HepG2 (cell line): ENCODE measurements around the gene ZNF425. TPM values are rescaled to one million over a fixed set of nuclear protein-coding genes. Genes with fewer than 3 reads are reported as not detected.

ENCODE experiments used
- ARNT ChIP-seq: fragments of 450-650 bp; IDR thresholded peaks from 2 replicates; pipeline ENCODE4 v1.6.1; 2017
- CC2D1A ChIP-seq: sonication (generic); formaldehyde crosslinking; IDR thresholded peaks from 2 replicates; pipeline ENCODE4 v1.8.1; 2023; ENCODE audit warnings: mild to moderate bottlenecking, missing genetic modification reagents
- CCDC6 ChIP-seq: sonication (generic); formaldehyde crosslinking; IDR thresholded peaks from 2 replicates; pipeline ENCODE4 v1.8.1; 2022; ENCODE audit warnings: mild to moderate bottlenecking, missing genetic modification reagents, moderate library complexity
- HMGA1 ChIP-seq: sonication (generic); formaldehyde crosslinking; conservative IDR thresholded peaks from 2 replicates; pipeline ENCODE4 v1.4.0; 2020; ENCODE audit warnings: missing genetic modification reagents
- NFATC3 ChIP-seq: sonication (generic); formaldehyde crosslinking; IDR thresholded peaks from 2 replicates; pipeline ENCODE4 v1.5.1; 2020; ENCODE audit warnings: mild to moderate bottlenecking, missing genetic modification reagents
- PAWR ChIP-seq: sonication (generic); formaldehyde crosslinking; IDR thresholded peaks from 2 replicates; pipeline ENCODE4 v1.4.0; 2020; ENCODE audit warnings: missing genetic modification reagents, mild to moderate bottlenecking, borderline replicate concordance
- PITX1 ChIP-seq: sonication (generic); formaldehyde crosslinking; IDR thresholded peaks from 2 replicates; pipeline ENCODE4 v1.5.1; 2020; ENCODE audit warnings: mild to moderate bottlenecking, missing genetic modification reagents
- PLSCR1 ChIP-seq: sonication (generic); formaldehyde crosslinking; IDR thresholded peaks from 2 replicates; pipeline ENCODE4 v1.5.0; 2020; ENCODE audit warnings: missing genetic modification reagents, mild to moderate bottlenecking, borderline replicate concordance
- REST ChIP-seq, 2 experiments: IDR thresholded peaks; 2 replicates each; pipeline ENCODE4 v1.6.1; 2011 to 2012; ENCODE audit warnings: low read length in 2 of 2, borderline replicate concordance in 1 of 2, low read depth in 1 of 2, mild to moderate bottlenecking in 1 of 2, moderate library complexity in 1 of 2
- SNAI1 ChIP-seq: sonication (generic); formaldehyde crosslinking; IDR thresholded peaks from 2 replicates; pipeline ENCODE4 v1.5.0; 2020; ENCODE audit warnings: mild to moderate bottlenecking, missing genetic modification reagents, borderline replicate concordance
- SP140L ChIP-seq: sonication (generic); formaldehyde crosslinking; IDR thresholded peaks from 2 replicates; pipeline ENCODE4 v1.4.0; 2020; ENCODE audit warnings: missing genetic modification reagents, borderline replicate concordance
- THAP8 ChIP-seq: sonication (generic); formaldehyde crosslinking; IDR thresholded peaks from 2 replicates; pipeline ENCODE4 v1.5.1; 2020; ENCODE audit warnings: missing genetic modification reagents, mild to moderate bottlenecking, borderline replicate concordance
- U2AF2 ChIP-seq: fragments of 200-400 bp; formaldehyde crosslinking; IDR thresholded peaks from 2 replicates; pipeline ENCODE4 v1.6.1; 2017; ENCODE audit warnings: low read depth, mild to moderate bottlenecking, low read length
- ZBTB1 ChIP-seq: sonication (generic); formaldehyde crosslinking; IDR thresholded peaks from 2 replicates; pipeline ENCODE4 v1.4.0; 2020; ENCODE audit warnings: missing genetic modification reagents, borderline replicate concordance
- ZNF253 ChIP-seq: sonication (generic); formaldehyde crosslinking; IDR thresholded peaks from 2 replicates; pipeline ENCODE4 v1.8.0; 2022; ENCODE audit warnings: mild to moderate bottlenecking, missing genetic modification reagents, borderline replicate concordance
- ZNF33A ChIP-seq: sonication (generic); formaldehyde crosslinking; IDR thresholded peaks from 2 replicates; pipeline ENCODE4 v1.5.1; 2020; ENCODE audit warnings: missing genetic modification reagents, mild to moderate bottlenecking, moderate library complexity, borderline replicate concordance
- ZNF446 ChIP-seq: sonication (generic); formaldehyde crosslinking; IDR thresholded peaks from 2 replicates; pipeline ENCODE4 v1.5.0; 2020; ENCODE audit warnings: mild to moderate bottlenecking, missing genetic modification reagents
- ZNF567 ChIP-seq: sonication (generic); formaldehyde crosslinking; IDR thresholded peaks from 2 replicates; pipeline ENCODE4 v1.8.1; 2023; ENCODE audit warnings: mild to moderate bottlenecking, missing genetic modification reagents, borderline replicate concordance
- ZNF577 ChIP-seq: sonication (generic); formaldehyde crosslinking; IDR thresholded peaks from 2 replicates; pipeline ENCODE4 v1.4.0; 2020; ENCODE audit warnings: mild to moderate bottlenecking, low read depth, missing genetic modification reagents, borderline replicate concordance
- ZNF616 ChIP-seq: sonication (generic); formaldehyde crosslinking; IDR thresholded peaks from 2 replicates; pipeline ENCODE4 v1.5.0; 2020; ENCODE audit warnings: low read depth, mild to moderate bottlenecking, missing genetic modification reagents
- ZNF629 ChIP-seq: sonication (generic); formaldehyde crosslinking; conservative IDR thresholded peaks from 2 replicates; pipeline ENCODE4 v1.5.0; 2020; ENCODE audit warnings: missing genetic modification reagents
- ZNF790 ChIP-seq: sonication (generic); formaldehyde crosslinking; IDR thresholded peaks from 2 replicates; pipeline ENCODE4 v1.8.0; 2022; ENCODE audit warnings: missing genetic modification reagents, mild to moderate bottlenecking, borderline replicate concordance
- ZSCAN29 ChIP-seq: sonication (generic); formaldehyde crosslinking; conservative IDR thresholded peaks from 2 replicates; pipeline ENCODE4 v1.4.0; 2020; ENCODE audit warnings: mild to moderate bottlenecking, missing genetic modification reagents
- polyA plus RNA-seq, 8 experiments: library from polyadenylated mRNA; depleted of rRNA in 3 of 8; stranded (reverse) in 7 of 8; unstranded in 1 of 8; fragments of >200 nt; fragmentation: Illumina TruSeq in 4 of 8; extraction: Trizol in 4 of 8; gene quantifications; 2 replicates each; pipeline versions ENCODE4 v1.2.1 to v1.2.3, GENCODE V29; 2011 to 2016; ENCODE audit warnings: low read depth in 4 of 8, missing spikeins in 1 of 8, mixed read lengths in 1 of 8; ENCODE audit not compliant: insufficient read depth in 1 of 8
- total RNA-seq, 5 experiments: library from RNA; depleted of rRNA; stranded (reverse); fragments of >200 nt; fragmentation: Illumina TruSeq; extraction: Trizol; gene quantifications; 2 replicates each; pipeline ENCODE4 v1.2.3, GENCODE V29; 2016; ENCODE audit warnings: low read depth in 1 of 5
- TF ChIP-seq, protein P1 (sequence below): IDR thresholded peaks from 2 replicates; pipeline ENCODE4 v1.6.1; 2016; ENCODE audit warnings: missing genetic modification reagents, missing compliant biosample characterization
- TF ChIP-seq, protein P2 (sequence below): sonication (generic); formaldehyde crosslinking; IDR thresholded peaks from 2 replicates; pipeline ENCODE4 v1.4.0; 2020; ENCODE audit warnings: mild to moderate bottlenecking, missing genetic modification reagents

Gene ZNF425
- total and polyA plus RNA-seq, 2 of the 13 experiments (the other 11 are each of a cell fraction or from before 2014, with no cell fraction given): 0.51 to 1.1 TPM

DNA sequence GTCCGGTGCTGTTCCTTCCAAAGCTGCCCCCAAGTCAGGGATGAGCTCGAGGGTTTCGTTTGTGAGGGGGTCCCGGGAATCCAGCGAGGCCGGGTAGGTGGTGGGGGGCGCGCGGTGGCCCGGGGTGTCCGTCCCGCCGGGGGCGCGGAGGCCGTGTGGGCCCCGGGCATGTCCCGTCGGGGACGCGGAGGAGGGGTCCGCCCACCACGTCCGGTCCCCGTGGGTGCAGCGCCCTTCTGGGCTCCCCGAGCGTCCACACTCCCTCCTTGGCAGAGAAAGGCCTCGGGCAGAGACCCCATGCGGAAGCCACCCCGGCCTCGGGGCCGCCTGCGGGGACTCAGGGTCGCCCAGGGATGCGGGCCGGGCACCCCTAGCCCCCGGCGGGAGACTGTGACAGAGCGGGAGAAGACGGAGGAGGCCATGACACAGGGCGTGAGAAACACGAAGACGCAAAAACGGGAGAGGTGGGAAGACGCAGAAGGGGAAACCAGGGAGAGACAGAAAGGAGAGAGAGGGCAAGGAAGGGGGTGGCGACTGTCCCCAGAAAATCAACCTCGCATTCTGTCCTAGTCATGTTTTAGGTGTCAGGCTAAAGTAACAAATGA, 640 bp upstream of the ZNF425 start (continued):
- TF ChIP-seq PLSCR1 (no peak; the same call in 1 of the 2 replicates), ZNF253 (CRISPR knock-in tag) (no peak), CC2D1A (CRISPR knock-in tag) (no peak), ZNF33A (no peak), PAWR (CRISPR knock-in tag) (no peak), CCDC6 (CRISPR knock-in tag) (no peak), ARNT (no peak), ZNF567 (CRISPR knock-in tag) (no peak), SNAI1 (CRISPR knock-in tag) (no peak), PITX1 (CRISPR knock-in tag) (no peak), ZNF577 (CRISPR knock-in tag) (no peak), HMGA1 (no peak), ZNF629 (CRISPR knock-in tag) (no peak), ZBTB1 (CRISPR knock-in tag) (no peak), ZSCAN29 (CRISPR knock-in tag) (no peak), ZNF446 (CRISPR knock-in tag) (no peak), REST (IDR thresholded peaks at IDR 0.05; ENCODE audit: borderline replicate concordance in 1 of 2, low read depth in 1 of 2, low read length in 2 of 2) (no peak), U2AF2 (no peak), ZNF790 (CRISPR knock-in tag) (no peak; the same call in 1 of the 2 replicates), THAP8 (no peak), ZNF616 (no peak), NFATC3 (CRISPR knock-in tag) (no peak), SP140L (CRISPR knock-in tag) (no peak)
- TF ChIP-seq, protein P1, sequence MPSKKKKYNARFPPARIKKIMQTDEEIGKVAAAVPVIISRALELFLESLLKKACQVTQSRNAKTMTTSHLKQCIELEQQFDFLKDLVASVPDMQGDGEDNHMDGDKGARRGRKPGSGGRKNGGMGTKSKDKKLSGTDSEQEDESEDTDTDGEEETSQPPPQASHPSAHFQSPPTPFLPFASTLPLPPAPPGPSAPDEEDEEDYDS (CRISPR knock-in tag): no peak
- TF ChIP-seq, protein P2, sequence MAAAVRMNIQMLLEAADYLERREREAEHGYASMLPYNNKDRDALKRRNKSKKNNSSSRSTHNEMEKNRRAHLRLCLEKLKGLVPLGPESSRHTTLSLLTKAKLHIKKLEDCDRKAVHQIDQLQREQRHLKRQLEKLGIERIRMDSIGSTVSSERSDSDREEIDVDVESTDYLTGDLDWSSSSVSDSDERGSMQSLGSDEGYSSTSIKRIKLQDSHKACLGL: no peak
